A204.1 (cell line): ENCODE results near the gene KCNMA1.

Experiments used
- FAIRE-seq: peaks from 2 replicates; lab custom pipeline; 2012; peaks lifted over from hg19 to GRCh38; lab: Jason Lieb, UNC

The KCNMA1 gene

GRCh38 chr10:77261146-77261545, 376.5 kb downstream of the KCNMA1 start:
- no peak for FAIRE-seq

DNA sequence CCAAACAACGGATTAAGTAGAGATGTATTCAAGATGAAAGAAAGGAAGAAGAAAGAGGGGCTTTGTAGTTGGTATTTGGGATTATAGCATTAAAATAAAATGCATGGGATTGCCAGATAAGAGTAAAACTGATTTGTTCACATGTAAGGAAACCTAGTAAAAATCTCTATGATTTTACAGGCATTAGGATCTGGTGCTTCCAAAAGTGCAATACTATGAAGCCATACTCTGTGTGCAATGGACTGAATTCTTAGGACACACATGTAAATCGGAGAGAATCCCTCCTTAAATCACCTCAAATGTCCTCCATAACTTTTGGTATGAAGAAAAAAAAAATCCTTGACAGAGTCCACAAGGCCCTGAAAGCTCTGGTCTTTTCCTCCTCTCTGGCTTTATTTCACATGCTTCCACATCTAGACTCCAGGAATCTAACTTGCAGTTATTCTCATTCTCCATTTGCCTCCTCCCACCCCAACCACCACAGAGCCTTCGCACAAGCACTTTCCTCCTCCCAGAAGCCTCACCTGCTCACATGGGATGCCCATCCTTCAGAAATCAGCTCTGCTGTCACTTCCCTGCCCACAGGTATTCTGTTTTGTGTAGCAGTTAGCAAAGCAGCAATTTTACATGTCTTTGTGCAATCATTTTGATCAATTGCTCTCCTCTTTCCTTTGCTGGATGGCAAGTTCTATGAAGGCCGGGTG, 378.3 kb downstream of the KCNMA1 start:
- no peak for FAIRE-seq

DNA sequence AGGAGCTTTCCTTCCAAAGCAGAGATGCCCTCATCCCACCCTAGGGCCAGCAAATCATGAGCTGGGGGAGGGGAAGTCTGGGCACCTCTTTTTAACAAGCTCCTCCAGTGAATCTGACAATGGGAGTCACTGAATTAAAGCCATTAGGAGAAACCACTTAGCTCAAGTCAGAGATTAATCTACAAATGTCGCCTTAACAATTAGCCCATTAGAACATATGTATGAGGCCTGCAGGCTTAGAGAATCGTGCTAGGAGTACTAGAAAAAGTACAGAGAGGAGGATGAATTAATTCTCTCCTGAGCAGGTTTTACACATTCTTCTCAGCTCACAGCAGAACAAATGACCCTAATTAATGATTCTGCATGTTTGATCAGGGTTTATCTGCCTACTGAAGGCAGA, 381.3 kb downstream of the KCNMA1 start:
- no peak for FAIRE-seq

DNA sequence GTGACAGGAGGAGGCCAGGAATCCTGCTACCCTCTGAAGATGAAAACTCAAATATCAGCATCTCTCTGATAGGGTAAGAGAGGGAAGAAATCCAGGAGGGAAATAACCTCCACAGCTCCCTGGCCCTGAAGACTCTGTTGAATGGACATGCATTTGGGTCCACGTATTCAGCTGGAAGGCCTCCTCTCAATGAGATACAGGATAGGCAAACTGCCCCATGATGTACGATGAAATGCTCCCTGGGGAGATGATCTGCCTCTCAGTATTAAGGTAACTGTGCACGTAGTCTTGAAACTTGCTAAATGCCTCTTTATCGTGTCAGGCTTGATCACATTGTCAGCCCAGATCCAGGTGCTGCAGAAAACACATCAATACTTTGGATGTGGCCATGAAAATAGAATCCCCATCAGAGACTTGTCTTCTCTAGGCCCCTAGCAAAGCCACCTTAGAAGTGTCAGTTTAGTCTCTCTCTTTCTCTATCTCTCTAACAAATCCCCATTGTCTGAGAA, 384.0 kb downstream of the KCNMA1 start:
- FAIRE-seq, result no peak

GRCh38 chr10:77253147-77253545, 384.5 kb downstream of the KCNMA1 start:
- FAIRE-seq, result no peak

GRCh38 chr10:77252380-77253146, 385.0 kb downstream of the KCNMA1 start:
- FAIRE-seq, result no peak

- FAIRE-seq, result peak; percentile 43
Measured at GRCh38 chr10:77251297-77252013, 386.2 kb downstream of the KCNMA1 start.

DNA sequence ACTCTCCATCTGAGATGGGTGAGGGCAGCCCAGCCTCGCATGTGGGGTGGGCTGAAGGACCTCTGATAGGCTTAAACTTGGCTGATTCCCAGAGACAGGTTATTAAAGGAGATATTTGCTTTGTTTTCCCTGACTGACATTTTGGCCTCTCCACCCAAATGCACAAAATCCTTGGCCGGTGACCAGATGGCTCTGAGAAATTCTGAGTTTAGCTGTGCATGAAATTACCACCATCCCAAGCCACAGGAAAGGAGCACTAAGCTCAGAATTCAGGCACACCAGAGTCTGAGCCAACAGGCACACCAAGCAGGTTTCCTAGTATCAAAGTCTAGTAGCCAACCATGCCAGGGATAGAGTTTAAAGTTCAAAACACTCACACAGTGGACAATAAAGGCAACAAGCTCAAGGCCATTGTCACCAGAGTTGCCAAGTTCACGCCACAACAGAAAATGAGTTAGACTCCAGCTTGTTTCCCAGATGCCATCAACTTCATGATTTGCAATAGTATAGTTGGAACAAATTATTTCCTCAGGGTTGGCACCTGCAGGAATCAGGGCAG, 387.6 kb downstream of the KCNMA1 start:
- no peak for FAIRE-seq

GRCh38 chr10:77248104-77248790, 389.4 kb downstream of the KCNMA1 start:
- FAIRE-seq, result no peak

GRCh38 chr10:77247031-77247990, 390.3 kb downstream of the KCNMA1 start:
- FAIRE-seq, result no peak

- no peak for FAIRE-seq
Measured at GRCh38 chr10:77245953-77246352, 391.7 kb downstream of the KCNMA1 start.

DNA sequence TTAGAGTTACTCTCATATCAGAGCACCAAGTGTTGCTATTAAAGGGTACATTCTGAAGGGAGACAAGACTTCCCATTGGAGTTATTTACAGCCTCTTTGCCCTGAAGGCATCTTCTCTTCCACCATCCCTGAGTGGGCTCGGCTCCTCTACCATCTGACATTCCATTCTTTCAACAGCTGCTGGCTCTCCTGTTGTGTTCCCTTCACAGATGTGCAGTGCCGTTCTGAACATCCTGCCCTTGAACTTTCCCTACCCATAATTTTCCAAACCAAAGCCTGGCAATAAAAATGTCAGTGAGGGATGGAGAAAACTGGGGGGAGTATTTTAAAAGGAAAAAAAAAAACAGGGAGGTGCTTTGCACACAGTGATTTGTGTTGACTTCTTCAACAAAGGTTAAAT, 392.9 kb downstream of the KCNMA1 start:
- no peak for FAIRE-seq

DNA sequence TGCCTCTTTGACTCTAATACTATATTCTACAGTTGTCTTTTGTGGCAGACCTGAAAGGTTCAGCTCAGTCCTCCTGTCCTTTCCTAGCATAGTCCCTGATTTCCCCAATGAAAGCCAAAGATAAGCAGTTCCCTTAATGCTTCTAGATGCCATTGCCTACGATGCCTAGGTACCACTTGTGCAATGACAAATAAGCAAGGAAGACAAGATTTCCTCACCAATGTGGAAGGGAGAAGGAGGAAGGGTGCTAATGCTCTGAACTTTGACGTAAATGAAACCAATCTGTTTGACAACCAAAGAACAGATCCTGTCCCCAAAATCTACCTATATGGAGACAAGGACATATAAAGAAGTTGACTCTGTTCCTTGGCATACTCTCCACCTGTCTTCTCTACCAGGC, 393.3 kb downstream of the KCNMA1 start:
- FAIRE-seq, result no peak

DNA sequence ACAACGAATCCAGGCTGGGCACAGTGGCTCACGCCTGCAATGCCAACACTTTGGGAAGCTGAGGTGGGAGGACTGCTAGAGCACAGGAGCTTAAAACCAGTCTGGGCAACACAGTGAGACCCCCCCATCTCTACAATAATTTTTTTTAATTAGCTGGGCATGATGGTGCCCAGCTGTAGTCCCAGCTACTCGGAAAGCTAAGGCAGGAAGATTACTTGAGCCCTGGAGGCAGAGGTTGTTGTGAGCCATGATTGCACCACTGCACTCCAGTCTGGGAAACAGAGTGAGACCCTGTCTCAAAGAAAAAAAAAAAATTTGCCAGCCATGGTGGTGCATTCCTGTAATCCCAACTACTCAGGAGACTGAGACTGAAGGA, 396.3 kb downstream of the KCNMA1 start:
- FAIRE-seq, result no peak

- no peak for FAIRE-seq
Measured at GRCh38 chr10:77240706-77241349, 396.8 kb downstream of the KCNMA1 start.

DNA sequence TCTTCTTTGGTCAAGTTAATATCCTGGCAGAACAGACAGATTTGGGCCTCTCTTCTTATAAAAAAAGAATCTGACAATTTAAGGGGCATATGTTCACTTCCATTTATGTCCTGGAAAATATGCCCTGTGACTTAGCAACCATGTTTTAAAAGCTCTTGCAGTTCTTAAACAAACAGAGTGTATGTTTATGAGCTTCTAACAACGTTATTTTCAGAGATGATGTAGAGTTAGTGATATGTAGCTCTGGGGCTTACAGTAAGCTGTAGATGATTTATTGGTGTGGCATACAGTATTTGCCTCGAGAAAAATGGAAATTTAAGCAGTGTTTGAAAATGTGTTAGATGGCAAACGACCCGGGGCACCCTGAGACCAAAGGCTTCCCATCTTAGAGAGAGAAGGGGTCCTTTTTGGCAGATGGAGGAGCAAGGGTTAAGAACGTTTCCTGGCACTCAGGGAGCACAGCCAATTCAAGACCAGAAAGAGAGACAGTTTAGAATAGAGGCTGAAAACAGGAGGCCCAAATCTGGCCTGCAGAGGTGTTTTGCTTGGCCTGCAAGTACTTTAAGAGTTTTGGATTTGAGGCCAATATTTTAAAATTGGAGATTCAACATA, 397.5 kb downstream of the KCNMA1 start:
- FAIRE-seq, result no peak

- FAIRE-seq, result no peak
Measured at GRCh38 chr10:77237120-77237519, 400.5 kb downstream of the KCNMA1 start.

DNA sequence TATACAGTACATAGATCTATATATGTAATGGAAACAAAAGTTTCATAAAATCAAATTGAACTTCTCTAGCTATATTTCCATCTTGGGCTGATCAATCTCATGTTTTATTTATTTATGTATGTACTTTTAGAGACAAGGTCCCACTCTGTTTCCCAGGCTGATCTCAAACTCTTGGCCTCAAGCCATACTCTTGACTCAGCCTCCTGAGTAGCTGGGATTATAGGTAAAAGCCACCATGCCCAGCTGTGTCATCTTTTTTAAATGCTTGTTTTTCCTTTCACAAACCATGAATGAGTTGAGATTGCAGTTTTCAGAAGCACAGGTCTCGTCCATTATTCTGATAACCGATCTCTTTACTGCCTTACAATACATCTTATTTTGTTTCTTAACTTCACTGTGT, 400.9 kb downstream of the KCNMA1 start:
- no peak for FAIRE-seq

- FAIRE-seq, result no peak
Measured at GRCh38 chr10:77236029-77236428, 401.6 kb downstream of the KCNMA1 start.

DNA sequence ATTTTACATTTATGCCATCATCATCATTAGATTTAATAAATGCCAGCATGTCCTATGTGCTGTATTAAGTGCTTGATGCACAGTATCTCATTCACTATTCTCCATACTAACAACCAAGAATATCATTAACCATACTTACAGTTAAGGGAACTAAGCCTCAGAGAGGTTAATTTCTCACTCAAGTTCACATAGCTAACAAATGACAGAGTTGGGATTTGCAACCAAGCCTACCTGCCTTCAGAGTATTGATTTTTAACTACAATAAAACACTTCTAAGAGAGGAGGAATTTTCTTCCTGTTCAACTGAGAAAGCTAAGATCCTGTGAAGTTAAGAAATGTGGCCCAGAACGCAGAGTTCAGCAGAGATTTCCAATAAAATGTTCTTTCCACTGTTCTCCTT, 403.0 kb downstream of the KCNMA1 start:
- FAIRE-seq, result no peak
